ENCODE results near the gene RAB3GAP1. TPM values are rescaled to one million over a fixed set of nuclear protein-coding genes. Genes with fewer than 3 reads are reported as not detected.

The RAB3GAP1 gene
- polyA plus RNA-seq, 1 donor from 2014 or later: 43.3 TPM

DNA sequence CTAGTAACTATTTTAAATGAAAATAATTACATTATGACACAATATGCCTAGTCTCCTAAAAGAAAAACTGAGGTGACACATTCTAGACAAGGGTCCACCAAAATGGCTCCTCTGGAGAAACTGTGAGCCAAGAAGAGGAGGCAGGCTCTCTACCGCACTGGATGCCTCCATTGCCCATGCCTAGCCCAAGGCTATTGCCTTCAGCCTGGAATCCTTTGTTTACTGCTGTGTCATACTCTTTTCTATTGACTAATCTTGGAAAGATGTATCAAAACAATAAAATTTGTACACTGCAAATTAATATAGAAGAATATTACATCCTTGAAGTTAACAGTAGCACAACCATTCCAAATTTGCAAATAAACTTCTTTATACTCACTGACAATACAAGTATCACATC is 167.1 kb downstream of the RAB3GAP1 start:
- Histone ChIP-seq H3F3A (ENCODE audit: insufficient read depth, low read length, poor library complexity, severe bottlenecking) (no peaks in the 10 kb centered on the region), H3K27me3 (ENCODE audit: insufficient read depth, low read depth, low read length) (no peaks in the 10 kb centered on the region), H2AFZ (ENCODE audit: low read depth, low read length) (no peak overlapping the region), H3K9ac (ENCODE audit: low read length) (no peak overlapping the region), H3K4me3 (ENCODE audit: low read length) (no peak overlapping the region), H3K9me3 (ENCODE audit: low read length) (no peaks in the 10 kb centered on the region), H3K36me3 (ENCODE audit: insufficient read depth, low read length) (no peaks in the 10 kb centered on the region), H4K20me1 (ENCODE audit: insufficient read depth) (no peaks in the 10 kb centered on the region), H3K9me2 (ENCODE audit: insufficient read depth, low read length) (no peaks in the 10 kb centered on the region), H3K4me2 (ENCODE audit: low read length) (no peak overlapping the region), H3K79me2 (replicated peaks; ENCODE audit: insufficient read depth, low read length) (no peaks in the 10 kb centered on the region), H3K27ac (ENCODE audit: low read length) (peak overlapping the region; percentile 6)
- TF ChIP-seq MXI1 (conservative IDR thresholded peaks at IDR 0.05; ENCODE audit: poor library complexity, severe bottlenecking): no peak
- TF ChIP-seq, protein P1, sequence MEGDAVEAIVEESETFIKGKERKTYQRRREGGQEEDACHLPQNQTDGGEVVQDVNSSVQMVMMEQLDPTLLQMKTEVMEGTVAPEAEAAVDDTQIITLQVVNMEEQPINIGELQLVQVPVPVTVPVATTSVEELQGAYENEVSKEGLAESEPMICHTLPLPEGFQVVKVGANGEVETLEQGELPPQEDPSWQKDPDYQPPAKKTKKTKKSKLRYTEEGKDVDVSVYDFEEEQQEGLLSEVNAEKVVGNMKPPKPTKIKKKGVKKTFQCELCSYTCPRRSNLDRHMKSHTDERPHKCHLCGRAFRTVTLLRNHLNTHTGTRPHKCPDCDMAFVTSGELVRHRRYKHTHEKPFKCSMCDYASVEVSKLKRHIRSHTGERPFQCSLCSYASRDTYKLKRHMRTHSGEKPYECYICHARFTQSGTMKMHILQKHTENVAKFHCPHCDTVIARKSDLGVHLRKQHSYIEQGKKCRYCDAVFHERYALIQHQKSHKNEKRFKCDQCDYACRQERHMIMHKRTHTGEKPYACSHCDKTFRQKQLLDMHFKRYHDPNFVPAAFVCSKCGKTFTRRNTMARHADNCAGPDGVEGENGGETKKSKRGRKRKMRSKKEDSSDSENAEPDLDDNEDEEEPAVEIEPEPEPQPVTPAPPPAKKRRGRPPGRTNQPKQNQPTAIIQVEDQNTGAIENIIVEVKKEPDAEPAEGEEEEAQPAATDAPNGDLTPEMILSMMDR (IDR thresholded peaks at IDR 0.05; ENCODE audit: poor library complexity, severe bottlenecking): no peak
- TF ChIP-seq RAD21 (conservative IDR thresholded peaks at IDR 0.05): no peak
- no peak for TF ChIP-seq EZH2 (IDR thresholded peaks at IDR 0.05; ENCODE audit: borderline replicate concordance, insufficient read depth, low read length, poor library complexity, severe bottlenecking)
- no peak for TF ChIP-seq SMC3 (conservative IDR thresholded peaks at IDR 0.05; ENCODE audit: poor library complexity)
- TF ChIP-seq EP300 (conservative IDR thresholded peaks at IDR 0.05; ENCODE audit: poor library complexity, severe bottlenecking): no peak
- TF ChIP-seq POLR2AphosphoS5 (IDR thresholded peaks at IDR 0.05): no peak
- TF ChIP-seq TAF1 (IDR thresholded peaks at IDR 0.05; ENCODE audit: low read depth): no peak
- TF ChIP-seq, protein P2, sequence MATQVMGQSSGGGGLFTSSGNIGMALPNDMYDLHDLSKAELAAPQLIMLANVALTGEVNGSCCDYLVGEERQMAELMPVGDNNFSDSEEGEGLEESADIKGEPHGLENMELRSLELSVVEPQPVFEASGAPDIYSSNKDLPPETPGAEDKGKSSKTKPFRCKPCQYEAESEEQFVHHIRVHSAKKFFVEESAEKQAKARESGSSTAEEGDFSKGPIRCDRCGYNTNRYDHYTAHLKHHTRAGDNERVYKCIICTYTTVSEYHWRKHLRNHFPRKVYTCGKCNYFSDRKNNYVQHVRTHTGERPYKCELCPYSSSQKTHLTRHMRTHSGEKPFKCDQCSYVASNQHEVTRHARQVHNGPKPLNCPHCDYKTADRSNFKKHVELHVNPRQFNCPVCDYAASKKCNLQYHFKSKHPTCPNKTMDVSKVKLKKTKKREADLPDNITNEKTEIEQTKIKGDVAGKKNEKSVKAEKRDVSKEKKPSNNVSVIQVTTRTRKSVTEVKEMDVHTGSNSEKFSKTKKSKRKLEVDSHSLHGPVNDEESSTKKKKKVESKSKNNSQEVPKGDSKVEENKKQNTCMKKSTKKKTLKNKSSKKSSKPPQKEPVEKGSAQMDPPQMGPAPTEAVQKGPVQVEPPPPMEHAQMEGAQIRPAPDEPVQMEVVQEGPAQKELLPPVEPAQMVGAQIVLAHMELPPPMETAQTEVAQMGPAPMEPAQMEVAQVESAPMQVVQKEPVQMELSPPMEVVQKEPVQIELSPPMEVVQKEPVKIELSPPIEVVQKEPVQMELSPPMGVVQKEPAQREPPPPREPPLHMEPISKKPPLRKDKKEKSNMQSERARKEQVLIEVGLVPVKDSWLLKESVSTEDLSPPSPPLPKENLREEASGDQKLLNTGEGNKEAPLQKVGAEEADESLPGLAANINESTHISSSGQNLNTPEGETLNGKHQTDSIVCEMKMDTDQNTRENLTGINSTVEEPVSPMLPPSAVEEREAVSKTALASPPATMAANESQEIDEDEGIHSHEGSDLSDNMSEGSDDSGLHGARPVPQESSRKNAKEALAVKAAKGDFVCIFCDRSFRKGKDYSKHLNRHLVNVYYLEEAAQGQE (IDR thresholded peaks at IDR 0.05; ENCODE audit: borderline replicate concordance): no peak

Small RNA genes within 50 kb of the gene (small RNA-seq; reads per million reads assigned to genes)
- gene SNORA40B: 0 to 0.16 (median 0.07) reads per million in 3 experiments

Other genes with a start within 250 kb of the RAB3GAP1 start
- not detected in 2 replicates for gene ACMSD, start 213.7 kb upstream of the RAB3GAP1 start, polyA plus RNA-seq
- 121 and 134 TPM in 2 replicates for gene CCNT2, start 133.5 kb upstream of the RAB3GAP1 start, polyA plus RNA-seq
- not detected in 2 replicates for gene MAP3K19, start 4.8 kb upstream of the RAB3GAP1 start, polyA plus RNA-seq

Measured in neural cell (in vitro differentiated cells).